Transverse colon (tissue), 4 donors: ENCODE measurements around the gene ACTL7B.

Experiments
- EP300 ChIP-seq: sonication (generic); formaldehyde crosslinking; IDR thresholded peaks from one replicate; pipeline ENCODE4 v1.6.1; 2017; ENCODE audit warnings: antibody characterized with exemption, low read depth
- POLR2A ChIP-seq: fragments of 450-650 bp; IDR thresholded peaks from one replicate; pipeline ENCODE4 v1.6.1; 2016; ENCODE audit warnings: antibody characterized with exemption, mild to moderate bottlenecking, moderate library complexity
- POLR2AphosphoS5 ChIP-seq, 3 donors: sonication (generic); formaldehyde crosslinking; IDR thresholded peaks; one replicate each; pipeline ENCODE4 v1.6.1; 2016; ENCODE audit warnings: antibody characterized with exemption in 3 of 3
- TF ChIP-seq, protein P1 (sequence below), 5 experiments: fragments of 200-600 bp in 3 of 5; fragments of 450-650 bp in 2 of 5; sonication (generic) in 3 of 5; IDR thresholded peaks; 1 replicate in 2 of 5; 2 replicates in 3 of 5; pipeline ENCODE4 v1.5.1; 2016 to 2017; ENCODE audit warnings: antibody characterized with exemption in 5 of 5, inconsistent platforms in 3 of 5, mild to moderate bottlenecking in 2 of 5, moderate library complexity in 1 of 5

DNA sequence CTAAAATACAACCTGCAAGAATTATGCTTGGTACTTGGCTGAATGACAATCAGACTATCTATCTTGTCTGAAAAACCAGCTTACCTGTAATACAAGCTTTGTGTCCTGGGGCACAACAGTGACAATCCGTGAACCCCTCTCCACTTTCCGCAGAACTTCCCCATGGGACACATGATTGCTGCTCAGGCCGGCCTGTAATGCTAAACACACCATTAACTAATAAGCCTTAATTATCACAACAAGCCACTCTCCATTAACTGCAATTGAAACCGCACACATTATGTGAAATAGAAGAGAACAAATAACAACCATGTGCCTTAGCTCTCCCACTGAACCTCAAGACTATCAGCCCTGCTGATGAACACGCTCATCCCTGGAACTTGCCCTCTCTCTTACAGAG is 44.4 kb upstream of the ACTL7B start:
- TF ChIP-seq POLR2A (no peak), POLR2AphosphoS5 (IDR thresholded peaks at IDR 0.05) (no peak), EP300 (no peak)
- TF ChIP-seq, protein P1, sequence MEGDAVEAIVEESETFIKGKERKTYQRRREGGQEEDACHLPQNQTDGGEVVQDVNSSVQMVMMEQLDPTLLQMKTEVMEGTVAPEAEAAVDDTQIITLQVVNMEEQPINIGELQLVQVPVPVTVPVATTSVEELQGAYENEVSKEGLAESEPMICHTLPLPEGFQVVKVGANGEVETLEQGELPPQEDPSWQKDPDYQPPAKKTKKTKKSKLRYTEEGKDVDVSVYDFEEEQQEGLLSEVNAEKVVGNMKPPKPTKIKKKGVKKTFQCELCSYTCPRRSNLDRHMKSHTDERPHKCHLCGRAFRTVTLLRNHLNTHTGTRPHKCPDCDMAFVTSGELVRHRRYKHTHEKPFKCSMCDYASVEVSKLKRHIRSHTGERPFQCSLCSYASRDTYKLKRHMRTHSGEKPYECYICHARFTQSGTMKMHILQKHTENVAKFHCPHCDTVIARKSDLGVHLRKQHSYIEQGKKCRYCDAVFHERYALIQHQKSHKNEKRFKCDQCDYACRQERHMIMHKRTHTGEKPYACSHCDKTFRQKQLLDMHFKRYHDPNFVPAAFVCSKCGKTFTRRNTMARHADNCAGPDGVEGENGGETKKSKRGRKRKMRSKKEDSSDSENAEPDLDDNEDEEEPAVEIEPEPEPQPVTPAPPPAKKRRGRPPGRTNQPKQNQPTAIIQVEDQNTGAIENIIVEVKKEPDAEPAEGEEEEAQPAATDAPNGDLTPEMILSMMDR (IDR thresholded peaks at IDR 0.05), result no peak
